Lower lobe of right lung (tissue), 2 donors: ENCODE results near the gene LAD1. TPM values are rescaled to one million over a fixed set of nuclear protein-coding genes. Genes with fewer than 3 reads are reported as not detected.

Experiments used
- ATAC-seq, 2 donors: fragments of 200-7000 bp; cut with Tn5 transposase; one replicate each; pipeline ENCODE4 v1.9.1; 2020 to 2022; ENCODE audit warnings: mild to moderate bottlenecking in 2 of 2, moderate library complexity in 2 of 2
- DNase-seq: peaks from one replicate; pipeline ENCODE4 v3.0.0-alpha.2; 2020
- H3K27ac ChIP-seq: fragments of 200-600 bp; one replicate; pipeline ENCODE4 v1.8.0; 2022
- H3K27me3 ChIP-seq: fragments of 200-600 bp; one replicate; pipeline ENCODE4 v1.8.0; 2022; ENCODE audit warnings: low read depth
- H3K36me3 ChIP-seq: fragments of 200-600 bp; one replicate; pipeline ENCODE4 v1.8.0; 2022; ENCODE audit warnings: mild to moderate bottlenecking
- H3K4me1 ChIP-seq: fragments of 200-600 bp; one replicate; pipeline ENCODE4 v1.8.0; 2022
- H3K4me3 ChIP-seq: fragments of 200-600 bp; one replicate; pipeline ENCODE4 v1.8.0; 2022; ENCODE audit warnings: mild to moderate bottlenecking
- H3K9me3 ChIP-seq: fragments of 200-600 bp; one replicate; pipeline ENCODE4 v1.8.0; 2022
- CTCF ChIP-seq: fragments of 200-600 bp; IDR thresholded peaks from one replicate; pipeline ENCODE4 v1.8.0; 2022; ENCODE audit warnings: antibody characterized with exemption, mild to moderate bottlenecking
- intact Hi-C: fragments of 100-400 bp; cut with DNase I; formaldehyde crosslinking; loops from one replicate; pipeline ENCODE4 v1.11.0; 2022
- total RNA-seq: library from RNA; stranded (reverse); fragmentation: NEBNext Ultra II Directional; extraction: Animal tissue kit (Norgen Biotek cat#: 25700); gene quantifications from one replicate; pipeline ENCODE4 v1.2.1, GENCODE V29; 2021
- donor health status: DM: no; HTN: yes; CAD: no; lungs with severe emphysema.

LAD1 gene
- total RNA-seq, 1 donor from 2014 or later = 35.3 TPM

- no peak for TF ChIP-seq CTCF
- ATAC-seq (no peak), DNase-seq (no peak)
- Histone ChIP-seq H3K4me1 (no peaks in the 10 kb centered on the region), H3K27ac (no peak overlapping the region), H3K27me3 (no peaks in the 10 kb centered on the region), H3K9me3 (no peaks in the 10 kb centered on the region), H3K36me3 (no peaks in the 10 kb centered on the region), H3K4me3 (no peak overlapping the region)
- intact Hi-C loops = no loop called here
Measured at GRCh38 chr1:201419256-201419655, 20.1 kb upstream of the LAD1 start.

GRCh38 chr1:201418461-201418860 is 19.3 kb upstream of the LAD1 start:
- Histone ChIP-seq H3K27me3 (no peaks in the 10 kb centered on the region), H3K9me3 (no peaks in the 10 kb centered on the region), H3K4me3 (no peak overlapping the region), H3K4me1 (no peaks in the 10 kb centered on the region), H3K36me3 (no peaks in the 10 kb centered on the region), H3K27ac (no peak overlapping the region)
- DNase-seq (no peak), ATAC-seq (no peak)
- intact Hi-C loops = no loop called here
- TF ChIP-seq CTCF = no peak

- no peak for TF ChIP-seq CTCF
- peak in 1 of 2 donors; percentile 32 for ATAC-seq
- DNase-seq = no peak
- H3K9me3 ChIP-seq = no peaks in the 10 kb centered on the region
- H3K4me1 ChIP-seq = no peaks in the 10 kb centered on the region
- H3K36me3 ChIP-seq = no peaks in the 10 kb centered on the region
- H3K27me3 ChIP-seq = no peaks in the 10 kb centered on the region
- intact Hi-C loops = no loop called here
- H3K4me3 ChIP-seq = no peak overlapping the region
- H3K27ac ChIP-seq = no peak overlapping the region
Measured at GRCh38 chr1:201414051-201414738, 15.1 kb upstream of the LAD1 start.

GRCh38 chr1:201411292-201411691 is 12.2 kb upstream of the LAD1 start:
- Histone ChIP-seq H3K4me3 (no peak overlapping the region), H3K27me3 (no peaks in the 10 kb centered on the region), H3K36me3 (no peaks in the 10 kb centered on the region), H3K9me3 (no peaks in the 10 kb centered on the region), H3K27ac (no peak overlapping the region), H3K4me1 (no peaks in the 10 kb centered on the region)
- ATAC-seq (no peak), DNase-seq (no peak)
- intact Hi-C loops = no loop called here
- TF ChIP-seq CTCF = no peak

- no peak for TF ChIP-seq CTCF
- DNase-seq (no peak), ATAC-seq (no peak)
- Histone ChIP-seq H3K27me3 (no peaks in the 10 kb centered on the region), H3K9me3 (no peaks in the 10 kb centered on the region), H3K4me1 (peaks cover 8% of the 10 kb centered on the region), H3K27ac (no peak overlapping the region), H3K36me3 (no peaks in the 10 kb centered on the region), H3K4me3 (no peak overlapping the region)
- intact Hi-C loops = no loop called here
Measured at GRCh38 chr1:201409440-201409839, 10.3 kb upstream of the LAD1 start.
